Left renal pelvis (tissue), 4 donors: ENCODE data around the gene OLA1. TPM values are rescaled to one million over a fixed set of nuclear protein-coding genes. Genes with fewer than 3 reads are reported as not detected.

Experiments used
- DNase-seq, 4 donors: peaks; one replicate each; pipeline ENCODE4 v3.0.0-alpha.2; 2013; ENCODE audit warnings: low read depth in 4 of 4, low spot score in 3 of 4
- polyA plus RNA-seq, 4 donors: library from polyadenylated mRNA; unstranded; fragments of 120-200 nt; gene quantifications; one replicate each; pipeline ENCODE4 v1.2.1, GENCODE V29; 2013; ENCODE audit not compliant: insufficient read length in 4 of 4

The OLA1 gene
- polyA plus RNA-seq, 4 donors, result 99.6 to 200 (median 161) TPM

DNA sequence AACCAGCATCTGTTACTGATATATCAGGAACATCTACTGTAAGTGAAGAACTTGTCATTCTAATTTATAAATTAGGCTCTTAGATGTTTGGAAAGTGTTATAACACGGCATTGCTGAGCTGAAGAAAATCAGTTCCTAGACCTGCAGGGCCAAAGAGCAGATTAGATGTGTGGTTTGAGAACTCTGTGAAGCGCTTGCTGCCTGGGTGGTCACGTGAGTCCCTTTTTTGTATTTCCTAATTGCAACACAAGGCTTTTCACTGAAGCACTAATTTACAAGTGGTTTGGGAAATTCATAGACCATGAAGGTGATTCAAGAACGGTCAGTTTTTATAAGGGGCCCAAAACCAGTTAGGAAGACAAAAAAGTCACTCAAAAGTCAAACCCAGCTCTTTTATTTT lies 176.3 kb downstream of the OLA1 start:
- DNase-seq, result no peak

DNA sequence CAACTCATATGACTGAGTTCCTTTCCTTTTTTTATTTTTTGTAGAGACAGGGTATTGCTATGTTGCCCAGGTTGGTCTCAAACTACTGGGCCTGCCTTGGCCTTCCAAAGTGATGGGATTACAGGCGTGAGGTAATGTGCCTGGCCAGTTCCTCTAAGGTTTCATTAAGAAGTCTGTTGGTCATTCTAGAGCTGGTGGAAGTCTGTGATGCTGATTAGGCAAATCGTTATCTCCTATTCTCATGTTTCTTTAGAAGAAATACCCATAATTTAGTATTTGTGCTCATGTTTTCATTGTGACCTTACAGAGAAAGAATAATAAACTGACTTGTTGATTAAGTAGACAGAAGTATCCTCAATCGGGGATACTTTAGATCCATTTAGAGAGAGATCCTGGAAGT lies 177.0 kb downstream of the OLA1 start:
- DNase-seq, result no peak

GRCh38 chr2:174070281-174070680 lies 178.1 kb downstream of the OLA1 start:
- DNase-seq, result no peak

GRCh38 chr2:174067815-174068214 lies 180.5 kb downstream of the OLA1 start:
- DNase-seq, result no peak

DNA sequence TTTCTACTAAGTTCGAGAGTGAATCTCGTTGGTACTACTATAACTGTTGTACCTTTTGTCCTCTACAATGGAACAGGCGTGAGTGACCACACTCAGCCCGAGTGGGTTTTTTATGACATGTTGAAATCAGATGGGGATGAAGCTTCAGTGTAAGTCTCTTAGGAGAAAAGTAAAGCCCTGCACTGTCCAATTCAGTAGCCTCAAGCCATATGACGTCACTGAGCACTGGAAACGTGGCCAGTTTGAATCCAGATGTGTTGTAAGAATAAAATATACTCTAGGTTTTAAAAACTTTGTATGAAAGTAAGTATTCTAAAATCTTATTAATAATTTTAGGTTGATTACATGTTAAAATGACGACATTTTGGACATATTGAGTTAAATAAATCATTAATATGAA lies 181.5 kb downstream of the OLA1 start:
- DNase-seq, result no peak

- DNase-seq, result no peak
These were observed 184.7 kb downstream of the OLA1 start for GRCh38 chr2:174063492-174064092.

GRCh38 chr2:174062934-174063333 lies 185.4 kb downstream of the OLA1 start:
- no peak for DNase-seq

DNA sequence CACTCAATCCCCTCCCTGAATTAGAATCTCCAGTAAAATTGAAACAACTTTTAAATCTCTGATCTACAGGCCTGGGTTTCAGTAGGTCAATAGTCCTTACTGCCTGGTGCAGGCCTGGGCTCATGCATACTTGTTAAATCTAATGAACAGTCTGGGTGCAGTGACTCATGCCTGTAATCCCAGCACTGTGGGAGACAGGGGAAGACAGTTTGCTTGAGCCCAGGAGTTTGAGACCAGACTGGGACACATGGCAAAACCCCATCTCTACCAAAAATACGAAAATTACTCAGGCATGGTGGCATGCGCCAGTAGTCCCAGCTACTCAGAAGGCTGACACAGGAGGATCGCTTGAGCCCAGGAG lies 188.5 kb downstream of the OLA1 start:
- no peak for DNase-seq

GRCh38 chr2:174059178-174059883 lies 189.0 kb downstream of the OLA1 start:
- no peak for DNase-seq

- DNase-seq, result no peak
These were observed 189.9 kb downstream of the OLA1 start for GRCh38 chr2:174058456-174058855.

GRCh38 chr2:174058026-174058425 lies 190.3 kb downstream of the OLA1 start:
- no peak for DNase-seq

GRCh38 chr2:174054926-174055325 lies 193.4 kb downstream of the OLA1 start:
- DNase-seq, result no peak

- DNase-seq, result no peak
These were observed 194.8 kb downstream of the OLA1 start for GRCh38 chr2:174053355-174054151.

DNA sequence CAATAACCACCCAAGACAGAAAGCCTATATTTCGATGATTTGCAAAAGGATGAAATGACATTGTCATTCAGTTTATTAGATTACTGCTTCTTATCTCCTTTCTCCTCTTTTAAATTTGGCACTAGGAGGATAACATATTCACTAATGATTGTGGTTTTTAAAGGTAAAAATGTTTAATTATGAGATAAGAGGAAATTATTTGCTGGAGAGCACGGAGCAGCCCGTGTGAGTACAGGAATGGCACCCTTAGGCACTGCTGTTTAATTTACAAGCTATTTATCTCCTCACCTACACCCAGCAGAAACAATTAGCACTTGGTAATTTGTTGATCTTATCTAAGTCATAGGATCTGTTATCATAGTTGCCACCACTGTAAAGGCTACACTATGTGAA lies 195.8 kb downstream of the OLA1 start:
- no peak for DNase-seq

DNA sequence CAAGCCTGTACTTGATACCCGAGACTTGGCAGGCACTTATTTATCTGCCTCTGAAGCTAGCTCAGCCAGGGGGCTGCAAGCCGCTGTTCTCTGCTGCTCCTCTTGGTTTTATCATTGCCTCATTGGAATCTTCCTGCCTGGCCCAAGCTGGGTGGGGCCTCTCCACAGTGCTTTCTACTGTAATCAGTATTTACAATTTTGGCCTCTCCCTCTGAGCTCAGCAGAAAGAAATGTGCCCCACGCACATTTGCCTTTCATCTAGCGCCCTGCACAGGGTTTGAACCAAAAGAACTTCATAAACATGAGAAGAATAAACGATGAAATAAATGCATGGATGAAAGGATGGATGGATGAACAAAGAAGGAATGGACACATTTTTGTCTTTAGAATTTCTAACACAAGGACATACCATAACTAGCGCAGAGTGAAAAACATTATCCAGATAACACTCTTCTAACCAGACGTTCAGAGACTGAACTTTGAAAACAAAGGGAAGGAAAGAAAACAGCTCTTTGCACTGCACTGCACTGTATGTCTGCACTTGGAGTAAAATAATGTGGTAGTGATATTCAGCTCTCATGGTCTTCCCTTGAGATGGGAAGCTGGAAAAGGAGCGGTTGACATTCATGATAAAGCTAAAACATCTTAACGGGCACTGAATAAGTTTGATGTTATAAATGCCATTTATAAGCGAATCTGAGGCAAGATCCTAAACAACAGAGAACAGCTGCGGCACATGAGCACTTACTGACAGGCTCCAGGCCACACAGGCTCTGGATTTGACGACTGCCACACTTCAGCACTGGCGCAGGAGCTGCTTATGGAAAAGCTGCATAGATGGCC lies 196.4 kb downstream of the OLA1 start:
- no peak for DNase-seq

GRCh38 chr2:174051068-174051467 lies 197.3 kb downstream of the OLA1 start:
- no peak for DNase-seq

DNA sequence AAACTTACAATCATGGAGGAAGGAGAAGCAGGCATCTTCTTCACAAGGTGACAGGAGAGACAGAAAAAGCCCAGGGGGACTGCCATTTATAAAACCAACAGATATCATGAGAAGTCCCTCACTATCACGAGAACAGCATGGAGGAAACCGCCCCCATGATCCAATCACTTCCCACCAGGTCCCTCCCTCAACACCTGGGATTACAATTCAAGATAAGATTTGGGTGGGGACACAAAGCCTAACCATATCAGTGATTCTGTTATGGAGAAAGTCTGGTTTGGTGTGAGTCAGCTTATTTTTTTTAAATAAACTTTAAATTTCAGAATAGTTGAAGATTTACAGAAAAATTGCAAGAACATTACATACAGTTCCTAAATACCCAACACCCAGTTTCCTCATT lies 198.4 kb downstream of the OLA1 start:
- no peak for DNase-seq

DNA sequence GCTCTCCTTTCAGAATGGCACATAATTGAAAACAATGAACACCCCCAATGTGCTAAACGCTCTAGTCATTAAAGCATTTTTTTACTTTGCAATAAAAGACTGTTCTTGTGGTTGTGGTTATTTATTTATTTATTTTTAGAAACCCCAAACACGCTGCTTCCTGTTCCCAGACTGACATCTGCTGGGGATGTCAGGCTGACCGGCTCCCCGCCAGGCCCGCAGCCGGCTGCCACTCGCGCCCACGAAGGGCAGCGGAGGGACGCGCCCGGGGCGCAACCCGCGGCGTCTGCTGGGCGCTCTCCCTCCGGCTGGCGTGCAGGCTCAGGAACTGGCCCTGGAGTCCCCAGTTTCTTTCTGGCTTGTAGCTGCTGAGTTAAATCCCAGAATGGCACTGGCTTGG lies 200.1 kb downstream of the OLA1 start:
- DNase-seq, result no peak

GRCh38 chr2:174047746-174048145 lies 200.6 kb downstream of the OLA1 start:
- no peak for DNase-seq

GRCh38 chr2:174046172-174046571 lies 202.2 kb downstream of the OLA1 start:
- DNase-seq, result no peak

- DNase-seq, result no peak
These were observed 203.8 kb downstream of the OLA1 start for GRCh38 chr2:174044556-174044955.
